Choroid plexus epithelial cell (primary cell): ENCODE measurements around the gene RXRB.

ENCODE experiments used
- DNase-seq: peaks from one replicate; pipeline ENCODE4 v3.0.0-alpha.2; 2010; ENCODE audit warnings: low read depth
- H3K4me3 ChIP-seq: 2 replicates; pipeline ENCODE4 v1.5.1; 2011; ENCODE audit warnings: low read depth, mild to moderate bottlenecking, control low read depth, low read length, moderate library complexity
- TF ChIP-seq, protein P1 (sequence below): conservative IDR thresholded peaks from 2 replicates; pipeline ENCODE4 v1.5.1; 2011; ENCODE audit warnings: low read depth, mild to moderate bottlenecking, control low read depth, inconsistent platforms, low read length, moderate library complexity

Gene RXRB

DNA sequence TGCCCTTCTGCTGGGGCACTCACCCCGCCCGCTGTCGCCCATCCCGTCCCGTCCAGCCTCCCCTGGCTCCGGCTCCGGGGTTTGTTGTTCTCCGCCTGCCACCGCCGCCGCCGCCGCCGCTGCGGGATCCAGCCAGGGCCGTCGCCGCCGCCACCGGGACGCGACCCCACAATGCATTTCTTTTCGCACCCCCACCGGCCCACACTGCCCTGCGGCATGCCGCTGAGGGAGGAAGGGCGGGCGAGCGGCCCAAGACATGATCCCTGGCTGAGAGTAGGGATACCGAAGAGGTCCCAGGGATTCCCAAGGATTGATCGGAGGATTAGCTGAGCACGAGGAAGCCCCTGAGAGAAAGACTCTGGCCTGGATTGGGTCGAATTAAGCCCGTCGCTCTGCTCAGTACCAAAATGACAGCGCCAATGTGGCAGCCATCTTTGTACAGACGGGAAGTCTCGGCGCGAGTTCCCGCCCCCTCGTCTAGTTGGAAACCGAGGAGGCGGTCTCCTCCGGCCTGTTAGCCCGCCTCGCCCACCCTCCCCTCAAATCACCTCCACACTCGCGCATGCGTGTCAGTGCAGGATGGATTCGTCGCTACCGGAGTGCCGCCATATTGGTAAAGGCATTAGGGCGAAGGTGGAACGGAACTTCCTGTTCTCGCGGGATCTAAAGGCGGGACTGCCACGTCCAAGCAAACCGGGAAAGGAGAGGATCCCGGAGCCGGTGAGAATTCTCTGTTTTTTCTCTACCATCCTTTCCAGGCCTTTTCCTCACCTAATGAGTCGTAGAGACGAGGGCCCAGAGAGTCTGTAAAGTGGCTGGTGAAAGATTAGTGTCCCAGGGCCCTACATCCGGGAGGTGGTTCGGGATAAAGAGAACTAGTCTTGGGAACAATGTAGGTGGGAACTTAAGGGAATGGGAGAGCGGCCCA lies at the start of gene RXRB, which contains the start of gene SLC39A7:
TSS of gene RXRB (minus strand) at position 447 of the 928 bp plus-strand sequence. CDS start at position 258, 189 bp downstream.
TSS of gene SLC39A7 (plus strand) at position 649 of the 928 bp plus-strand sequence. CDS start 379 bp downstream, outside the sequence.
- peak within 1 kb of the TSS; percentile 94 for H3K4me3 ChIP-seq
- peak; percentile 100 for DNase-seq
- TF ChIP-seq, protein P1, sequence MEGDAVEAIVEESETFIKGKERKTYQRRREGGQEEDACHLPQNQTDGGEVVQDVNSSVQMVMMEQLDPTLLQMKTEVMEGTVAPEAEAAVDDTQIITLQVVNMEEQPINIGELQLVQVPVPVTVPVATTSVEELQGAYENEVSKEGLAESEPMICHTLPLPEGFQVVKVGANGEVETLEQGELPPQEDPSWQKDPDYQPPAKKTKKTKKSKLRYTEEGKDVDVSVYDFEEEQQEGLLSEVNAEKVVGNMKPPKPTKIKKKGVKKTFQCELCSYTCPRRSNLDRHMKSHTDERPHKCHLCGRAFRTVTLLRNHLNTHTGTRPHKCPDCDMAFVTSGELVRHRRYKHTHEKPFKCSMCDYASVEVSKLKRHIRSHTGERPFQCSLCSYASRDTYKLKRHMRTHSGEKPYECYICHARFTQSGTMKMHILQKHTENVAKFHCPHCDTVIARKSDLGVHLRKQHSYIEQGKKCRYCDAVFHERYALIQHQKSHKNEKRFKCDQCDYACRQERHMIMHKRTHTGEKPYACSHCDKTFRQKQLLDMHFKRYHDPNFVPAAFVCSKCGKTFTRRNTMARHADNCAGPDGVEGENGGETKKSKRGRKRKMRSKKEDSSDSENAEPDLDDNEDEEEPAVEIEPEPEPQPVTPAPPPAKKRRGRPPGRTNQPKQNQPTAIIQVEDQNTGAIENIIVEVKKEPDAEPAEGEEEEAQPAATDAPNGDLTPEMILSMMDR = no peak

DNA sequence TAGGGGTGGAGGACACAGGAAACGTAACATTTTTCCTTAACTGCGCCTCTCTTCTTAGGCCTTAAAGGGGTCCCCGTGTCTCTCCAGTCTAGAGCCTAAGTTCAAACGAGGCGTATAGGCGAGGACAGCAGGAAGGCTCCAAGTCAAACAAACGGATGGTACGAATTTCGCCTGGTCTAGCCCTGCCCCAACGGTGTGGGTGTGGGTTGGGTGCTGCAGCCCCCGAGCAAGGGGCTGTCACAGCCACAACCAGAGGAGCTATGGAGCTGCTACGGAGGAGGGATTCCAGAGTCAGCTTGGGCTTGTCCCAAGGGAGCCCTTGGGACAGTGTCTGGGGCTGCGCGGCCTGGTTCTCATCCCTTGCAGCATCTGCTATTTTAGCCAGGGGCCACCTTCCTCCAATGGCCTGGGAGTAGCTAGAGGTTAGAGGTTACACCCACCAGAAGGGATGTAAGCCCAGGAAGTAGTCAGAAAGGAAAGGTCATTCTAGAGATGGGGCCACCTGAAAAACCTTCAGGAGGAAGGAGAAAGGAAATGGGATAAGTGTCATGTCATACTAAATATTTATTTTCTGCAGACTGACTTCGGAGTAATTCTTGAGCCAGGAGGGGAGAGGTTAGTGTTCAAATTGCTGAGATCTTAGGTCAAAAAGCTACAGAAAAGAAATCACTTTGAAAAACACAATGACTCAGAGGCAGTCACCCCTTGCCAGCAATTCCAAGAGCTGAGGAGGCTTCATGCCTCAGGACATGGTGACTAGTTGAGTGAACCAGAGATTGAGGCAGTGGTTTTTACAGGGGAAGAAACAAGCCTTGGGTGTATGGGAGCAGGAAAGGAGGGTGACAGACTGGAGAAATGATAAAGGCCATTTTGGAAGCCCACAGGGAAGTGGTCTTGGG lies 49.5 kb upstream of the RXRB start:
- TF ChIP-seq, protein P1 = no peak
- H3K4me3 ChIP-seq = peak overlapping the region; percentile 78
- DNase-seq = peak; percentile 76

DNA sequence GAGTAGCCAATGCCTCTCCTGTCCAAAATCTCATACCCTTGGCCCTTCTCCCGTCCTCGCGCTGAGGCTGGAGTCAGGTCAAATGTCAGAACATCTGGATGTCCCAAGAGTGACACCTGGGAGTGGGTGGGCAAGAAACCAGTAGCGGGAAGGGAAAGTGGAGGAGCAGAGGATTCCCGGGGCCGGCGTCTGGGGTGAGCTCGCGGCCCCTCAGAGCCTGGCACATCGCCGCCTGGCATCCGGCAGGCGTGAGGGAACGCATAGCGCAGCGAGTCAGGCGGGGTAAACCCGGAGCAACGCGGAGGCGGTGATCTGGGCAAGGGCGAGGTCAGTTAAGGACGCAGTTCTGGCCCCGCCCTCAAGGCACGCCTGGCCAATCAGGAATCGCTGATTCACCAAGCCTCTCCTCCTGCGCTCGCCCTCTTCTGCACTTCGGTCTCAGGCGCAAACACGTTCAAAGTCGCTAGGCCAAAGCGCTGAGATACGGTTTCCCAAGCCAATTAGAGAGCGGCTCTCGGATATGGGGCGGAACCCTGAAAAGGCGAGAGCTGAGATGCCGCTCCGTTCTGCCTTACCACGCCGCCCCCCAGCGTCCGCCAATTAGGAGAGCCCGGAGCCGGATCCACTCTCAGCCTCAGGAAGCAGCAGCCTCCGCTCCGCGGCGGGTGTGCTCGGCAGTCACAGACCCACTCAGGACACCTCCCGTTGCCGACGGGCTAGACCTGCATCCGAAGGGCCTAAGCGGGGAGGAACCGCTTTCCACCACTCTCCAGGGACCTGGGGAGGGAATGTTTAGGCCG lies 48.7 kb upstream of the RXRB start:
- TF ChIP-seq, protein P1 = peak; percentile 5
- H3K4me3 ChIP-seq = peak overlapping the region; percentile 78
- DNase-seq = peak; percentile 99

DNA sequence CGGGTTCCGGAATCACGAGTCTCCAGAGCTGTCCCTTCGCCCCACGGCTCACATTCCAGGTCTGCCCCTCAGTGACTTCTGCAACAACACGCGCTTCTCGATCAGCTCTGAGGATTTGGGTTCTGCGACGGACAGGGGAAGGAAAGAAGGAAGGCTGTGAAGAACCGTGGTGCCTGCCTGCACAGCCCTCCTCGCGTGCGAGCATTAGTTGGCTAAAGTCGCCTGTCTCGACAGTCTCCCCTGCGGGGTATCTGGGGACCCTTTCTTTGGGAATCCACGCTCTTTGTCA lies 48.1 kb upstream of the RXRB start:
- peak overlapping the region; percentile 78 for H3K4me3 ChIP-seq
- peak; percentile 69 for DNase-seq

DNA sequence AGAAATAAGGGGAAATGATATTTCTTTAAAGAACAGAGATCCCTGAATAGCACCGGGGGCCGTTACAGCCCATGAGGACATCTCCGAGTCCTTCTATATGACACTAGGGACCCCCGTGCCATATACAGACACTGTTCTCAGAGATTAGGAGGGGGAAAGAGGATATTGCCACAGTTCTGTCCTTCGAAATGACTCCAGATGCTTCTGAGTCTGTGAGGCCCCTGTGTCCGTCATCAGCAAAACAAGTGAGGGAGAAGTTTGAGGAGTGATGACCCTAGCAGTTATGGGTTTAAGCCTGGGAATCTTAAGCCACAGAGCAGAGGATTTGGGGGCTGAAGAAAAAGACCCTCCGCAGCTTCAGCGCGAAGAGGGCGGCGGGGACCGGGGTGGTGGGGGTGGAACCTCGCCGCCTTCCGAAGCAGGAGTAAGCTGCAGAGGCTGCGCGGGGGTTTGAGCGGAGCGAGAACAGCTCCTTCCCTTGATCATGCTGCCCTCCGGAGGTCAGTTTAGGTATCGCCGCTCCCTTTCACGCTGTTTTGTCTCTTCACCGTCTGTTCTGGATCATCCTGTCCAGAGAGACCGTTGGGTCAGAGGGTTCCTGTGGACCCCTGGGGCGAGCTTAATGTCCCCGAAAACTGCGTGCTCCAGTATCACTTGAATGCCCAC lies 47.6 kb upstream of the RXRB start:
- peak; percentile 91 for DNase-seq
- TF ChIP-seq, protein P1 = peak; percentile 95
- H3K4me3 ChIP-seq = peak overlapping the region; percentile 78

More for the DNA sequence above, 48.1 kb upstream of the RXRB start:
- TF ChIP-seq, protein P1 = no peak

DNA sequence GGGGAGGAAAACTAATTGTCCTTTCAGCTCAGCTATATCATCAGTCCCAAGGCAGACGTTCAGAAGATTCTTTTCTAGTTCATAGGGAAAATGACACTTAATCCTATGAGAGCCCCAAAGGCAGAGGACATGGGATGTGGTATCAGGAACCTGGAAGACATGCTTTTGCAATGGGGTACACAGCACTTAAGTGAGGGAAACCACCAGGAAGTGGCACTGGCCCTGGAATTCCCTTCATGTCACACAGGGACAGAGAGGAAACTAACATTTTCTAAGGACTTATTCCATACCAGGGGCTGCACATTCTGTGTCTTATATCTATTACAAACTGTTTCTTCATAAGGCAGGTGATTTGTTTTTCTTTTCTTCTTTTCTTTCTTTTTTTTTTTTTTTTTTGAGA lies 43.0 kb upstream of the RXRB start:
- TF ChIP-seq, protein P1 = no peak
- DNase-seq = no peak
- H3K4me3 ChIP-seq = no peak overlapping the region
